H9 (cell line): Measurements from ENCODE around the gene ITGBL1. TPM values are rescaled to one million over a fixed set of nuclear protein-coding genes. Genes with fewer than 3 reads are reported as not detected.

ENCODE experiments used
- DNase-seq: peaks from one replicate; pipeline ENCODE4 v3.0.0-alpha.2; 2017
- H2AFZ ChIP-seq: one replicate; pipeline ENCODE4 v1.6.1; 2013; ENCODE audit warnings: mild to moderate bottlenecking, low read length, control low read depth, moderate library complexity
- H2AK5ac ChIP-seq: 2 replicates; pipeline ENCODE4 v1.6.1; 2013; ENCODE audit warnings: low read length, control low read depth, mixed read lengths; ENCODE audit not compliant: insufficient read length
- H2BK120ac ChIP-seq: one replicate; pipeline ENCODE4 v1.6.1; 2013; ENCODE audit warnings: low read depth, mild to moderate bottlenecking, low read length, control low read depth, inconsistent platforms; ENCODE audit not compliant: poor library complexity, severe bottlenecking
- H2BK12ac ChIP-seq: 2 replicates; pipeline ENCODE4 v1.6.1; 2013; ENCODE audit warnings: low read length, control low read depth, mixed read lengths, low read depth; ENCODE audit not compliant: insufficient read length
- H2BK15ac ChIP-seq: 2 replicates; pipeline ENCODE4 v1.6.1; 2013; ENCODE audit warnings: low read depth, low read length, control low read depth
- H2BK20ac ChIP-seq: one replicate; pipeline ENCODE4 v1.6.1; 2013; ENCODE audit warnings: low read depth, mild to moderate bottlenecking, low read length, control low read depth, inconsistent platforms; ENCODE audit not compliant: poor library complexity, severe bottlenecking
- H2BK5ac ChIP-seq: 2 replicates; pipeline ENCODE4 v1.6.1; 2013; ENCODE audit warnings: low read length, control low read depth, mixed read lengths; ENCODE audit not compliant: insufficient read length
- H3K14ac ChIP-seq: 2 replicates; pipeline ENCODE4 v1.6.1; 2013; ENCODE audit warnings: low read length, control low read depth; ENCODE audit not compliant: insufficient read depth
- H3K18ac ChIP-seq: 2 replicates; pipeline ENCODE4 v1.6.1; 2013; ENCODE audit warnings: low read depth, mild to moderate bottlenecking, mixed read lengths, low read length, control low read depth; ENCODE audit not compliant: insufficient read length
- H3K23ac ChIP-seq: 2 replicates; pipeline ENCODE4 v1.6.1; 2013; ENCODE audit warnings: low read length, control low read depth, mixed read lengths, low read depth; ENCODE audit not compliant: insufficient read length
- H3K23me2 ChIP-seq: 2 replicates; pipeline ENCODE4 v1.6.1; 2013; ENCODE audit warnings: low read depth, mild to moderate bottlenecking, mixed read lengths, low read length, control low read depth; ENCODE audit not compliant: insufficient read length, poor library complexity, severe bottlenecking
- H3K27ac ChIP-seq: 2 replicates; pipeline ENCODE4 v1.5.1; 2013; ENCODE audit warnings: low read length, control low read depth, mixed read lengths, low read depth; ENCODE audit not compliant: insufficient read length
- H3K27me3 ChIP-seq: 2 replicates; pipeline ENCODE4 v1.6.1; 2013; ENCODE audit warnings: low read length, control low read depth, inconsistent platforms; ENCODE audit not compliant: insufficient read depth
- H3K4ac ChIP-seq: 2 replicates; pipeline ENCODE4 v1.6.1; 2013; ENCODE audit warnings: low read depth, mild to moderate bottlenecking, control low read depth, inconsistent platforms, low read length, moderate library complexity
- H3K4me1 ChIP-seq: 2 replicates; pipeline ENCODE4 v1.6.1; 2013; ENCODE audit warnings: low read length, control low read depth, inconsistent platforms; ENCODE audit not compliant: insufficient read depth
- H3K4me2 ChIP-seq: 2 replicates; pipeline ENCODE4 v1.6.1; 2013; ENCODE audit warnings: low read length, control low read depth, mixed read lengths; ENCODE audit not compliant: insufficient read length, insufficient read depth
- H3K56ac ChIP-seq: 2 replicates; pipeline ENCODE4 v1.6.1; 2013; ENCODE audit warnings: low read depth, mild to moderate bottlenecking, mixed read lengths, low read length, control low read depth; ENCODE audit not compliant: insufficient read length
- H3K79me1 ChIP-seq: 2 replicates; pipeline ENCODE4 v1.6.1; 2013; ENCODE audit warnings: low read depth, mild to moderate bottlenecking, moderate library complexity, low read length, control low read depth, inconsistent platforms; ENCODE audit not compliant: insufficient read depth, poor library complexity, severe bottlenecking
- H3K79me2 ChIP-seq: 2 replicates; pipeline ENCODE4 v1.6.1; 2013; ENCODE audit warnings: low read length, control low read depth, inconsistent platforms; ENCODE audit not compliant: insufficient read depth
- H3K9ac ChIP-seq: 2 replicates; pipeline ENCODE4 v1.6.1; 2013; ENCODE audit warnings: low read length, control low read depth, mixed read lengths; ENCODE audit not compliant: insufficient read length; ENCODE audit errors: extremely low read depth
- H3K9me3 ChIP-seq: one replicate; pipeline ENCODE4 v1.6.1; 2013; ENCODE audit warnings: low read depth, low read length, inconsistent platforms; ENCODE audit not compliant: control insufficient read depth
- H3T11ph ChIP-seq: one replicate; pipeline ENCODE4 v1.6.1; 2013; ENCODE audit warnings: mild to moderate bottlenecking, low read length, control low read depth, inconsistent platforms
- H4K20me1 ChIP-seq: one replicate; pipeline ENCODE4 v1.6.1; 2013; ENCODE audit not compliant: control insufficient read depth, insufficient read length, insufficient read depth
- H4K5ac ChIP-seq: 2 replicates; pipeline ENCODE4 v1.6.1; 2013; ENCODE audit warnings: low read depth, mild to moderate bottlenecking, mixed read lengths, low read length, control low read depth; ENCODE audit not compliant: insufficient read length
- H4K8ac ChIP-seq: replicated peaks from 2 replicates; pipeline ENCODE4 v1.6.1; 2013; ENCODE audit warnings: low read length, control low read depth, mixed read lengths, low read depth; ENCODE audit not compliant: insufficient read length
- H4K91ac ChIP-seq: 2 replicates; pipeline ENCODE4 v1.6.1; 2013; ENCODE audit warnings: low read depth, mild to moderate bottlenecking, moderate library complexity, mixed read lengths, low read length, control low read depth; ENCODE audit not compliant: insufficient read length
- H3K27ac Mint-ChIP-seq, 3 experiments: 2 replicates in 2 of 3; 3 replicates in 1 of 3; pipeline ENCODE4 v1.8.0; 2020 to 2021; ENCODE audit warnings: mixed read lengths in 3 of 3, mild to moderate bottlenecking in 1 of 3, moderate library complexity in 1 of 3
- H3K27me3 Mint-ChIP-seq: 2 replicates; pipeline ENCODE4 v1.8.0; 2021; ENCODE audit warnings: low read depth, mild to moderate bottlenecking, moderate library complexity, mixed read lengths
- H3K36me3 Mint-ChIP-seq, 3 experiments: 2 replicates in 2 of 3; 3 replicates in 1 of 3; pipeline ENCODE4 v1.8.0; 2020 to 2021; ENCODE audit warnings: low read depth in 3 of 3, mixed read lengths in 3 of 3; ENCODE audit not compliant: insufficient read depth in 1 of 3
- H3K4me1 Mint-ChIP-seq, 2 experiments: 2 replicates each; pipeline ENCODE4 v1.8.0; 2020; ENCODE audit warnings: mixed read lengths in 2 of 2
- H3K4me3 Mint-ChIP-seq, 2 experiments: 2 replicates in 1 of 2; 3 replicates in 1 of 2; pipeline ENCODE4 v1.8.0; 2020 to 2021; ENCODE audit warnings: mild to moderate bottlenecking in 2 of 2, mixed read lengths in 2 of 2, moderate library complexity in 1 of 2
- H3K9me3 Mint-ChIP-seq, 2 experiments: 2 replicates in 1 of 2; 3 replicates in 1 of 2; pipeline ENCODE4 v1.8.0; 2020; ENCODE audit warnings: mild to moderate bottlenecking in 2 of 2, mixed read lengths in 2 of 2, moderate library complexity in 1 of 2
- CTCF ChIP-seq: fragments of 200-600 bp; sonication (generic); conservative IDR thresholded peaks from 3 replicates; pipeline ENCODE4 v1.8.0; 2021; ENCODE audit warnings: antibody characterized with exemption, mild to moderate bottlenecking
- total RNA-seq: library from RNA; stranded (reverse); gene quantifications from 2 replicates; pipeline ENCODE4 v1.2.1, GENCODE V29; 2021

Gene ITGBL1
- total RNA-seq, 1 experiment from 2014 or later, result not detected

DNA sequence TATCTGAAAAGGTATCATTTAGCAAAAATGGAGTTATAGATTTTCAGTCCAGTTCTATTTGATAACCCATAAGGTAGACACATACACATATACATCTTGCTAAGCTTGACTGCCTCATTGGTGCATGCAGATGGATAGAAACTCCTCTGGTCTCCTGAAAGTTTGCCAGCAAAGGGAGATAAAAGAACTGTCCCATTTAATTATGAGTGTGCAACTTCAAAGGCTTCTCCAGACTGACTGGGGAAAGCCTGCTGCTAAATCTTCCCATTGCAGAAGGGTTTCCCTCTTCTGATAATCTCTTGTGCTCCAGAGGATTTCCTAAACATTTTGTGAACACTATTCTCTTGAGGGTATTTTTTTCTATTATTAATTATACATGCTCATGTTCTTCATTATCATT is 131.9 kb downstream of the ITGBL1 start:
- no peak overlapping the region for H2BK5ac ChIP-seq
- no peak overlapping the region for H3K9ac ChIP-seq
- no peak overlapping the region for H3T11ph ChIP-seq
- Mint-ChIP-seq H3K27me3 (no peaks in the 10 kb centered on the region; the same call in 1 of the 2 replicates), H3K27ac (no peak overlapping the region), H3K36me3 (no peaks in the 10 kb centered on the region), H3K4me3 (no peak overlapping the region), H3K9me3 (no peaks in the 10 kb centered on the region), H3K4me1 (no peaks in the 10 kb centered on the region)
- H3K79me2 ChIP-seq, result no peaks in the 10 kb centered on the region
- no peak overlapping the region for H2BK12ac ChIP-seq
- H4K91ac ChIP-seq, result no peak overlapping the region
- TF ChIP-seq CTCF, result no peak
- DNase-seq, result no peak
- no peaks in the 10 kb centered on the region for H3K4me1 ChIP-seq
- no peak overlapping the region for H3K4me2 ChIP-seq
- H4K8ac ChIP-seq, result no peak overlapping the region
- H2AK5ac ChIP-seq, result no peak overlapping the region
- no peak overlapping the region for H3K14ac ChIP-seq
- no peak overlapping the region for H3K18ac ChIP-seq
- H3K79me1 ChIP-seq, result no peaks in the 10 kb centered on the region
- no peak overlapping the region for H3K56ac ChIP-seq
- no peak overlapping the region for H2AFZ ChIP-seq
- H4K20me1 ChIP-seq, result no peaks in the 10 kb centered on the region
- H3K23ac ChIP-seq, result no peak overlapping the region
- H2BK20ac ChIP-seq, result no peak overlapping the region
- H3K4ac ChIP-seq, result no peak overlapping the region
- no peaks in the 10 kb centered on the region for H3K23me2 ChIP-seq
- H4K5ac ChIP-seq, result no peak overlapping the region
- H2BK120ac ChIP-seq, result no peak overlapping the region
- H2BK15ac ChIP-seq, result no peak overlapping the region
- H3K9me3 ChIP-seq, result no peaks in the 10 kb centered on the region
- no peaks in the 10 kb centered on the region for H3K27me3 ChIP-seq
- no peak overlapping the region for H3K27ac ChIP-seq
